K562 (cell line): ENCODE results near the gene SCUBE1. TPM values are rescaled to one million over a fixed set of nuclear protein-coding genes. Genes with fewer than 3 reads are reported as not detected.

Source experiments
- CEBPG ChIP-seq, 3 experiments: fragments of 200-800 bp in 1 of 3; sonication (Bioruptor generic) in 1 of 3; sonication (generic) in 1 of 3; formaldehyde crosslinking in 1 of 3; IDR thresholded peaks in 2 of 3; conservative IDR thresholded peaks in 1 of 3; 2 replicates each; pipeline versions ENCODE4 v1.6.1 to v1.8.0; 2016 to 2022; ENCODE audit warnings: missing compliant biosample characterization in 2 of 3, missing genetic modification characterization in 2 of 3, mild to moderate bottlenecking in 1 of 3, missing genetic modification reagents in 1 of 3
- KLF10 ChIP-seq: fragments of 250-450 bp; sonication (Bioruptor Pico); IDR thresholded peaks from 2 replicates; pipeline ENCODE4 v1.6.1; 2021; ENCODE audit warnings: matching md5 sums
- RBM14 ChIP-seq: fragments of 200-400 bp; formaldehyde crosslinking; IDR thresholded peaks from 2 replicates; pipeline ENCODE4 v1.6.1; 2018; ENCODE audit warnings: low read depth, mild to moderate bottlenecking, low read length, moderate library complexity, borderline replicate concordance; ENCODE audit not compliant: insufficient read depth
- ZNF75A ChIP-seq: fragments of 450-650 bp; formaldehyde crosslinking; IDR thresholded peaks from 2 replicates; pipeline ENCODE4 v1.4.0; 2020; ENCODE audit warnings: mild to moderate bottlenecking
- polyA plus RNA-seq, 8 experiments: library from polyadenylated mRNA; depleted of rRNA in 4 of 8; stranded (reverse) in 5 of 8; unstranded in 3 of 8; fragments of >200 nt; fragmentation: Nextera tagmentation in 2 of 8; fragmentation: Illumina TruSeq in 1 of 8; extraction: Ambion mirVana in 2 of 8; extraction: Trizol in 1 of 8; gene quantifications; 2 replicates each; pipeline versions ENCODE4 v1.2.1 to v1.2.3, GENCODE V29; 2011 to 2014; ENCODE audit warnings: inconsistent platforms in 1 of 8, missing spikeins in 1 of 8
- total RNA-seq, 7 experiments: library from RNA; depleted of rRNA in 6 of 7; stranded (reverse); fragments of >200 nt in 6 of 7; fragmentation: Illumina TruSeq in 2 of 7; extraction: Trizol in 2 of 7; gene quantifications; 2 replicates each; pipeline versions ENCODE4 v1.2.1 to v1.2.3, GENCODE V29; 2011 to 2021; ENCODE audit warnings: low replicate concordance in 1 of 7
- TF ChIP-seq, protein P1 (sequence below), 2 experiments: fragments of 450-650 bp in 1 of 2; sonication (generic) in 1 of 2; formaldehyde crosslinking in 1 of 2; IDR thresholded peaks; 2 replicates each; pipeline versions ENCODE4 v1.7.1 to v1.9.0; 2016 to 2022; ENCODE audit warnings: inconsistent platforms in 1 of 2, mild to moderate bottlenecking in 1 of 2, missing genetic modification reagents in 1 of 2
- TF ChIP-seq, protein P2 (sequence below): sonication (generic); formaldehyde crosslinking; IDR thresholded peaks from 2 replicates; pipeline ENCODE4 v1.8.1; 2023; ENCODE audit warnings: mild to moderate bottlenecking, missing genetic modification reagents
- TF ChIP-seq, protein P3 (sequence below): fragments of 450-650 bp; conservative IDR thresholded peaks from 2 replicates; pipeline ENCODE4 v1.6.1; 2016; ENCODE audit warnings: missing genetic modification characterization, low read depth, mild to moderate bottlenecking, missing compliant biosample characterization, moderate library complexity

Gene SCUBE1
- total and polyA plus RNA-seq, 9 of the 15 experiments (the other 6 are each of a cell fraction or from before 2014, with no cell fraction given) = 0.03 to 0.47 (median 0.29) TPM; not detected in 6

DNA sequence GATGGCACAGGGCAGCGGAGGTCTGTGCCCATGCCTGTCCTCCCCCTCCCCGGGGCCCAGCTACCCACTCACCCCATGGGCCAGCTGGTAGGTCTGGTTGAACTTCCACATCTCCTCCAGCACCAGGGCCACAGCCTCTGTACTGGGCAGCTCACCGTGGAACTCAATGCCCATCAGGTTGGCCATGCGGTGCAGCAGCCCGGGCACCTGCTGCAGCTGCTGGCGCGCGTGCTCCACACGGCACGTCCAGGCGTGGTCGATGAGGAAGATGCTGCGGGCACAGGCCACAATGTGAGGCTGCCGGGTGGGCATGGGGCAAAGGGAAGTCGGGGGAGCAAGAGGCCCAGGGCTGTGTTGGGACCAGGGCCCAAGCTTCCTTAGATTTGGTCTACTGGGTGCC is 162.5 kb downstream of the SCUBE1 start (continued):
- TF ChIP-seq, protein P1, sequence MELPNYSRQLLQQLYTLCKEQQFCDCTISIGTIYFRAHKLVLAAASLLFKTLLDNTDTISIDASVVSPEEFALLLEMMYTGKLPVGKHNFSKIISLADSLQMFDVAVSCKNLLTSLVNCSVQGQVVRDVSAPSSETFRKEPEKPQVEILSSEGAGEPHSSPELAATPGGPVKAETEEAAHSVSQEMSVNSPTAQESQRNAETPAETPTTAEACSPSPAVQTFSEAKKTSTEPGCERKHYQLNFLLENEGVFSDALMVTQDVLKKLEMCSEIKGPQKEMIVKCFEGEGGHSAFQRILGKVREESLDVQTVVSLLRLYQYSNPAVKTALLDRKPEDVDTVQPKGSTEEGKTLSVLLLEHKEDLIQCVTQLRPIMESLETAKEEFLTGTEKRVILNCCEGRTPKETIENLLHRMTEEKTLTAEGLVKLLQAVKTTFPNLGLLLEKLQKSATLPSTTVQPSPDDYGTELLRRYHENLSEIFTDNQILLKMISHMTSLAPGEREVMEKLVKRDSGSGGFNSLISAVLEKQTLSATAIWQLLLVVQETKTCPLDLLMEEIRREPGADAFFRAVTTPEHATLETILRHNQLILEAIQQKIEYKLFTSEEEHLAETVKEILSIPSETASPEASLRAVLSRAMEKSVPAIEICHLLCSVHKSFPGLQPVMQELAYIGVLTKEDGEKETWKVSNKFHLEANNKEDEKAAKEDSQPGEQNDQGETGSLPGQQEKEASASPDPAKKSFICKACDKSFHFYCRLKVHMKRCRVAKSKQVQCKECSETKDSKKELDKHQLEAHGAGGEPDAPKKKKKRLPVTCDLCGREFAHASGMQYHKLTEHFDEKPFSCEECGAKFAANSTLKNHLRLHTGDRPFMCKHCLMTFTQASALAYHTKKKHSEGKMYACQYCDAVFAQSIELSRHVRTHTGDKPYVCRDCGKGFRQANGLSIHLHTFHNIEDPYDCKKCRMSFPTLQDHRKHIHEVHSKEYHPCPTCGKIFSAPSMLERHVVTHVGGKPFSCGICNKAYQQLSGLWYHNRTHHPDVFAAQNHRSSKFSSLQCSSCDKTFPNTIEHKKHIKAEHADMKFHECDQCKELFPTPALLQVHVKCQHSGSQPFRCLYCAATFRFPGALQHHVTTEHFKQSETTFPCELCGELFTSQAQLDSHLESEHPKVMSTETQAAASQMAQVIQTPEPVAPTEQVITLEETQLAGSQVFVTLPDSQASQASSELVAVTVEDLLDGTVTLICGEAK (IDR thresholded peaks at IDR 0.05) = no peak
- TF ChIP-seq, protein P1 (CRISPR knock-in tag; IDR thresholded peaks at IDR 0.05) = no peak
- TF ChIP-seq CEBPG (CRISPR knock-in tag; IDR thresholded peaks at IDR 0.05) = no peak
- no peak for TF ChIP-seq CEBPG (tag; conservative IDR thresholded peaks at IDR 0.05 in 1 of 2, IDR thresholded peaks at IDR 0.05 in 1 of 2)
- TF ChIP-seq, protein P2, sequence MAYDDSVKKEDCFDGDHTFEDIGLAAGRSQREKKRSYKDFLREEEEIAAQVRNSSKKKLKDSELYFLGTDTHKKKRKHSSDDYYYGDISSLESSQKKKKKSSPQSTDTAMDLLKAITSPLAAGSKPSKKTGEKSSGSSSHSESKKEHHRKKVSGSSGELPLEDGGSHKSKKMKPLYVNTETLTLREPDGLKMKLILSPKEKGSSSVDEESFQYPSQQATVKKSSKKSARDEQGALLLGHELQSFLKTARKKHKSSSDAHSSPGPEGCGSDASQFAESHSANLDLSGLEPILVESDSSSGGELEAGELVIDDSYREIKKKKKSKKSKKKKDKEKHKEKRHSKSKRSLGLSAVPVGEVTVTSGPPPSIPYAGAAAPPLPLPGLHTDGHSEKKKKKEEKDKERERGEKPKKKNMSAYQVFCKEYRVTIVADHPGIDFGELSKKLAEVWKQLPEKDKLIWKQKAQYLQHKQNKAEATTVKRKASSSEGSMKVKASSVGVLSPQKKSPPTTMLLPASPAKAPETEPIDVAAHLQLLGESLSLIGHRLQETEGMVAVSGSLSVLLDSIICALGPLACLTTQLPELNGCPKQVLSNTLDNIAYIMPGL (CRISPR knock-in tag) = no peak
- TF ChIP-seq, protein P3, sequence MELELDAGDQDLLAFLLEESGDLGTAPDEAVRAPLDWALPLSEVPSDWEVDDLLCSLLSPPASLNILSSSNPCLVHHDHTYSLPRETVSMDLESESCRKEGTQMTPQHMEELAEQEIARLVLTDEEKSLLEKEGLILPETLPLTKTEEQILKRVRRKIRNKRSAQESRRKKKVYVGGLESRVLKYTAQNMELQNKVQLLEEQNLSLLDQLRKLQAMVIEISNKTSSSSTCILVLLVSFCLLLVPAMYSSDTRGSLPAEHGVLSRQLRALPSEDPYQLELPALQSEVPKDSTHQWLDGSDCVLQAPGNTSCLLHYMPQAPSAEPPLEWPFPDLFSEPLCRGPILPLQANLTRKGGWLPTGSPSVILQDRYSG (tag) = no peak
- TF ChIP-seq RBM14 = no peak
- TF ChIP-seq ZNF75A (CRISPR knock-in tag) = no peak
- no peak for TF ChIP-seq KLF10 (CRISPR knock-in tag)
